Progenitor cell of endocrine pancreas (in vitro differentiated cells): ENCODE data around the gene SBK2. TPM values are rescaled to one million over a fixed set of nuclear protein-coding genes. Genes with fewer than 3 reads are reported as not detected.

Experiments
- DNase-seq: peaks from one replicate; pipeline ENCODE4 v3.0.0; 2021; ENCODE audit warnings: low spot score; ENCODE audit not compliant: unreplicated experiment
- H3K27ac Mint-ChIP-seq: 2 replicates; pipeline ENCODE4 v1.8.0; 2021; ENCODE audit warnings: mild to moderate bottlenecking, moderate library complexity, mixed read lengths
- H3K27me3 Mint-ChIP-seq: 2 replicates; pipeline ENCODE4 v1.8.0; 2021; ENCODE audit warnings: mixed read lengths
- H3K36me3 Mint-ChIP-seq: 2 replicates; pipeline ENCODE4 v1.8.0; 2022; ENCODE audit warnings: mixed read lengths; ENCODE audit not compliant: insufficient read depth
- H3K4me1 Mint-ChIP-seq: 2 replicates; pipeline ENCODE4 v1.8.0; 2021; ENCODE audit warnings: low read depth, mixed read lengths
- H3K4me3 Mint-ChIP-seq: 2 replicates; pipeline ENCODE4 v1.8.0; 2021; ENCODE audit warnings: low read depth, mild to moderate bottlenecking, moderate library complexity, mixed read lengths
- H3K9me3 Mint-ChIP-seq: 2 replicates; pipeline ENCODE4 v1.8.0; 2021; ENCODE audit warnings: low read depth, mixed read lengths
- CTCF ChIP-seq: fragments of 200-600 bp; sonication (generic); IDR thresholded peaks from one replicate; pipeline ENCODE4 v1.5.0; 2021; ENCODE audit warnings: antibody characterized with exemption, mild to moderate bottlenecking; ENCODE audit not compliant: unreplicated experiment
- total RNA-seq: library from RNA; stranded (reverse); gene quantifications from 2 replicates; pipeline ENCODE4 v1.2.1, GENCODE V29; 2021

Gene SBK2
- total RNA-seq, 1 donor from 2014 or later, result 2.3 TPM

- Mint-ChIP-seq H3K9me3 (no peaks in the 10 kb centered on the region), H3K36me3 (no peaks in the 10 kb centered on the region), H3K4me1 (peaks cover 2% of the 10 kb centered on the region), H3K27me3 (peaks cover 15% of the 10 kb centered on the region), H3K27ac (peak overlapping the region; percentile 71), H3K4me3 (no peak overlapping the region)
- TF ChIP-seq CTCF, result no peak
- DNase-seq, result no peak
Observed at GRCh38 chr19:55563261-55563690, 26.3 kb upstream of the SBK2 start.

- Mint-ChIP-seq H3K4me3 (no peak overlapping the region), H3K4me1 (peaks cover 5% of the 10 kb centered on the region), H3K27ac (no peak overlapping the region), H3K27me3 (peaks cover 8% of the 10 kb centered on the region), H3K36me3 (no peaks in the 10 kb centered on the region), H3K9me3 (no peaks in the 10 kb centered on the region)
- no peak for TF ChIP-seq CTCF
- no peak for DNase-seq
Observed at GRCh38 chr19:55559684-55560083, 22.8 kb upstream of the SBK2 start.

- no peak for TF ChIP-seq CTCF
- Mint-ChIP-seq H3K4me1 (peaks cover 18% of the 10 kb centered on the region), H3K27ac (peak overlapping the region; percentile 4), H3K9me3 (no peaks in the 10 kb centered on the region), H3K36me3 (no peaks in the 10 kb centered on the region), H3K4me3 (no peak overlapping the region), H3K27me3 (peaks cover 15% of the 10 kb centered on the region)
- no peak for DNase-seq
Observed at GRCh38 chr19:55554741-55555152, 17.8 kb upstream of the SBK2 start.

- Mint-ChIP-seq H3K27me3 (peaks cover 15% of the 10 kb centered on the region), H3K4me1 (peaks cover 22% of the 10 kb centered on the region), H3K27ac (no peak overlapping the region), H3K4me3 (no peak overlapping the region), H3K9me3 (no peaks in the 10 kb centered on the region), H3K36me3 (no peaks in the 10 kb centered on the region)
- DNase-seq, result no peak
- TF ChIP-seq CTCF, result no peak
Observed at GRCh38 chr19:55554302-55554701, 17.4 kb upstream of the SBK2 start.

- Mint-ChIP-seq H3K27ac (peak overlapping the region; percentile 67), H3K9me3 (no peaks in the 10 kb centered on the region), H3K4me3 (no peak overlapping the region), H3K27me3 (peaks cover 15% of the 10 kb centered on the region), H3K36me3 (no peaks in the 10 kb centered on the region), H3K4me1 (peaks cover 22% of the 10 kb centered on the region)
- no peak for TF ChIP-seq CTCF
- DNase-seq, result no peak
Observed at GRCh38 chr19:55553217-55554182, 16.6 kb upstream of the SBK2 start.
